ENCODE data around the gene VILL.
A peak's percentile ranks its signal among the peaks of the same experiment; 100 is the strongest.
"Not testable (repeated sequence)": the region's sequence is repeated elsewhere in the genome, so short reads cannot be mapped to it uniquely, and the experiment has no call there.

VILL gene

DNA sequence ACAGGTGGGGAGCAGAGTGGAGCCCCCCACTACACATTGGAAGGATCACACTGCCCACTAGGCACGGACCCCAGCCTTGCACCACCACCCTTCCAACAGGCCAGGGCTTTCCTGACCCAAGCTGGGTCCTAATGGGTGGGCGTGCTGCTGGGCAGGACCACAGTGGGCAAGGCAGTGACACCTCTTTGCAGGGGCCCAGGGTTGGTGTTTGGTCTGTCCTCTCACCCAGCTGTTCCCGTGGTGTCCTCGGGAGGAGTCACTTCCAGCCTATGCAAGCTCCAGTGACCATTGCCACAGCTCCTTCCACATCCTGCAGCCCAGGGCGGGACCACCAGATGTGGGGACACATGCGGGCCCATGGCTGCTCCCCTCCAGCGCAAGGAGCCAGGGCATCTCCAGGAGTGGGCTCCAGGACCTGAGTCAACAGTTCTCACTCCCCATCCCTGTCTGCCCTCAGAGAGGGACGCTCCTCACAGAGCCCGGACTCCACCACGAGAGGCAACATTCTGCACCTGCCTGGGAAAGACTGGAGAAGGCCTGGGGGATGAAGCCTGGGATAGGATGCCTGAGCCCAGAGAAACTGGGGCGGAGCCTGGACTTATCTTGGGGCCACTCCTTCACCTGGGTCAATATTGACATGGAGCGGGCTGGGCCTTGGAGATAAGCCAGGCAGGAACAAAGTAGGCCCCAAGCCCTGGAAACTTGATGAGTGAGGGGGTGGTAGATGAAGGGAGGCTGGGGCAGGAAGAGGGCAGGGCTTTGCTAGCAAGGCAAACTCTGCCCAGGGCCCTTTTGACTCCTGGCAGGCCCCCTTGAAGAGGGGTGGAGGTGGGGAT lies 3.9 kb upstream of the VILL start:
- DNase-seq, result no peak

DNA sequence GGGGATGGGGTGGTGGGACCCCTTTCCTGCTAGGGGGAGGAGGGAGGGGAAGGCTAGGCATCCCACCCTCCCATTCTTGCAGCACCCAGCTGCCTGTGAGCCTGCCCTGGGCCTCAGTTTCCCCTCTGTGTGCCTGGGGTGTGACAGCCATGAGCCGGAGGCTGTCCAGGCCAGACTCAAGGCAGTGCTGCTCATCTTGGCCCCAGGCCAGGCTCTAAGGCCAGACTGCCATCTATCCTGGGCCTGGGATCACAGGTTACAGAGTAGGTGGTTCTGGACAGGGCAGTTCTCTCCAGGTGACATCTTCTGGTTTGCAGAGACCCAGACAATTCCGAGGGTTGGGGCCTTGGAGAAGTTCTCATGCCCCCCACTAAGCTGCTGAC lies 3.3 kb upstream of the VILL start:
- DNase-seq, result no peak

DNA sequence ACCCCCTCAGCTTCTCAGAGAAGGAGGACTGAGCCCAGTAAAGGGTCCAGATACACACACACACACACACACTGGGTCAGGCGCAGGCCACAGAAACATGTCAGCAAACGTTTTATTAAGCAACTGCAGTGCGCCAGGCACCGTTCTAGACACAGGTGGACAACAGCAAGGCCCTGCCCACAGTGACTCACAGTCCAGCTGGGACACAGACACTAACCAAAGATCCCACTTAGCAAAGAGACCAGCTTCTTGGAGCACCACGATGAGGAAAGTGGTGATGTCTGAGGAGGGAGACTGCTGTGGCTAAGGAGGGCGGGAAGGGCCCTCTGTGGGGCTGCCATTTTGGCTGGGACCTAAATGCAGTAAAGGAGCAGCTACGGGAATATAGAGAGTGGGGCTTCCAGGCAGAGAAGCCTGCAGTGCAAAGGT lies 2.8 kb upstream of the VILL start:
- DNase-seq, result no peak

DNA sequence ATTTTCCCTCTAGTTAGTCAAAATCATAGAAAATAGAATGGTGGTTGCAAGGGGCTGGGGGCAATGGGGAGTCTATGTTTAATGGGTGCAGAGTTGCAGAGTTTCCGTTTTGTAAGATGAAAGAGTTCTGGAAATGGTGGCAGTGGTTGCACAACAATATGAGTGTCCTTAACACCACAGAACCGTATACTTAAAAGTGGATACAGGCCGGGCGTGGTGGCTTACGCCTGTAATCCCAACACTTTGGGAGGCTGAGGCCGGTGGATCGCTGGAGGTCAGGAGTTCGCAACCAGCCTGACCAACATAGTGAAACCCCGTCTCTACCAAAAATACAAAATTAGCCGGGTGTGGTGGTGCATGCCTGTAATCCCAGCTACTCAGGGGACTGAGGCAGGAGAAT lies 2.2 kb upstream of the VILL start:
- DNase-seq, result not testable (repeated sequence)

DNA sequence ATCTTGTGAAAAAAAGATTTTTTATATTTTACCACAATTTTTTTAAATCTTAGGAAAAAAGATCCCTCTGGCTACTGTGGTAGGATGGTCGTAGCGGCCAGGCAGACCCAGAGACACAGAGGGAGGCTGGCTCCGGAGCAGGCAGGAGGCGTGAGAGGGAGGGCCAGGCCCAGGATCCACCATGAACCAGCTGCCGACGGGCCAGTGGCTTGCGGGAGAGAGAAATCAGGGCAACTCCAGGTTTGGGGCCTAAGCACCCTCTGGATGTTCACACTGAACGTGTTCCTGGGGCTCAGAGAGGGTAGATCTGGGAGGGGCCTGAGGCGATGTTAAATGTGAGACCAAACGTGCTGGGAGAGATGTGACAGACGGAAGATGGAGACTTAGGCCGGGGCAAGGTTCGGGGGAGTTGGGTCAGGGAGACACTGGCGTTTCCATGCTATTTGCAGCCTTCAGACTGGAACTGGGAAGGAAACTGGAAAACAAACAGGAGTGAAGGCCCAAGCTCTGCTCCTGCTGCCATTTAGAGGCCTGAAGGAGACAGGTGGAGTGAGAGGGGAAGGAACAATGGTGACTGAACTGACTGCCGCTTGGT lies 1.6 kb upstream of the VILL start:
- no peak for DNase-seq

DNA sequence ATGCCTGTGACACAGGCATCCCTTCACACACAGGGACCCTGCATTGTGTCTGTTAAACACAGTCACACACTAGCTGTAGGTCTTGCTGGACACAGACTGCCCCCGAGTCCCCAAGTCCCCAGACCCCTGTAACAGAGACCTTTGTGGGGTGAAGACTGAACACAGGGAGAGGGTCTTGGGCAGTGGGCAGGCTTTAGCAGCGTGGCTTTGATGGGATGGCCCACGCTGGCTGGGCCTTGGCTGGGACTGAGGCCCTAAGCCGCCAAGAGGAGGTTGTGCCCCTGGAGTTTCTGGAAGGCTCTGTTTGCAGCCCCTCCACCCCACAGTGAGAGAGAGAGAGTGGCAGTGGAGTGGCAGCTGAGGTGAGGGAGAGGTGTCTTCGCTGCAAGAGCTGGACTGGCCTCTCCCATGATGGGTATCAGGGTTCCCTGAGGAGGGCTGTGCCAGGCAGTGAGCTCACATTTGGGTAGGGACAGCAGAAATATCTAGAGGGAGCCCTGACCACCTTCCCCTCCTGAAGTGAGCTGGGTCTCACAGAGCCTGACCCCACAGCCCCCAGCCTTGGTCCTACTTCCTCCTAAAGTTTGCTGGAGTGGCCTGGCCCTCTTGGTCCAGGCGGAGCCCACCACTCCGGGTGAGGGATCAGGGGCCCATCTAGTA lies 635 bp upstream of the VILL start:
- DNase-seq, result no peak

DNA sequence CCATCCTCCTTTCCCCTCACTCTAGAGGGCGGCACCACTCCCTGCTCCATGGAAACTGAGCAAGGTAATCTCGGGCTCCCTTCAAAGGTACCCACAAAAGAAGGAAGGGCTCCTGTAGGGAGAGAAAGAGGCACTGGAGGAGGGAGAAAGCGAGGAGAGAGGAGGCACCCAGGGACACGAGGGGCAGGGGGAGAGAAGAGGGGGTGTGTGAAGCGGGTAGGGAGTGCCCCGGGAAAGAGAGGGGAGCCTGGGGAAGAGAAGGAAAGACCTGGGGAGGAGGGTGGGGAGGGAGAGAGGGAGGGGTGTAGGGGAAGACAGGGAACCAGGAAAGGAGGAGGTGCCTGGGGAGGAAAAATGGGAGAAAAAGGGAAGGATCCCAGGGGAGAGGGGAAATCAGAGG lies 523 bp downstream of the VILL start:
- DNase-seq, result no peak

DNA sequence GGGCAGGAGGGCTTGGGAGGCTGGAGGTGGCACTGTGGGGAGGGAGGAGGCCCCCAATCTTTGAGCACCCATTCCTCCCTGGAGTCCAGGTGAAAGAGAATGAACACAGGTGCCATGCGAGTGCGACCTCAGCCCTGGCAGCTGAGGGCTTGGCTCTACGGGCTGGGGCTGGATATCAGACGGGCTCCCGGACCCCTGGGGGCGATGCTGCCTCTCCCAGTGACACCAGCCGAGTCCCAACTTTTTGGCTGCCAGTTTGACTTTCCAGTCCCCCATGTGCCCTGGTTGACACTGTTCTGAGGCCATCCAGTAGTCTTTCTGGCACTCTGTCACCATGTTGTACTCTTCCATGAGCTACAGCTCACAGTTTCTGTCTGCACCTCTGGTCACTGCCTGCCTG lies 1.2 kb downstream of the VILL start:
- no peak for DNase-seq

DNA sequence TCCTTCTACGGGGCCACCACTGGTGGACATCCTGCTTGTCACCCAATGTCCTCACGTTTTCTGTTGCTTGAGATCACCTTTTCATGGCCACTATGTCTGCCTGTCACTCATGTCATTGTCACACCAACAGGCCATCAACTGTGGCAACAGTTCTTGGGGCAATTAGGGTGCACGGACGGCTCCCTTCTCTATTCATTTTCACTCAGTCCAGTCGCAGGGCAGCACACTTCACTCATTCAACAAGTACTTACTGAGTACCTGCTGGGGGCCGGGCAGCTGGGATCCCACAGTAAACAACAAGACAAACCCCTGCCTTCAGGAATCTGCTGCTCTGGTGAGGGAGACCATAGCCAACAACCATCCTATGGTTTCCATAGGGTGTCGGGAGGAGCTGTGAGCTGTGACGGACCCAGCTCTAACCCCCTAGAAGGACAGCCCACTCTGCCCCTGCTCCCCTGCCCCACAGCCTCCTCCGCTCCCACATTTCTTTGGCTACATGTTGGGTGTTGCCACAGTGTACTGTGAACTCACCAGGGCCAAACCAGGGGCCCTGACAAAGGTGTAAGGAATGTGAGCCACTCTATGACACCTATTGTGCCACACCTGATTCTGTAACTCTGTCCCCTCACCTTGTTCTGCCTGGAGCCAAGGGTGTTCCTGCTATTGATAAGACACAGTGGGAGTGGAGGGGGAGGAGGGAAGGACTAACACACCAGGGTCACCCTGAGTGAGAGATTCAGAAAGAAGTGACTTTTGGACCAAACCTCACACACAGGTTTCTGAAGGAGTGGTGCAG lies 1.9 kb downstream of the VILL start:
- DNase-seq, result no peak

DNA sequence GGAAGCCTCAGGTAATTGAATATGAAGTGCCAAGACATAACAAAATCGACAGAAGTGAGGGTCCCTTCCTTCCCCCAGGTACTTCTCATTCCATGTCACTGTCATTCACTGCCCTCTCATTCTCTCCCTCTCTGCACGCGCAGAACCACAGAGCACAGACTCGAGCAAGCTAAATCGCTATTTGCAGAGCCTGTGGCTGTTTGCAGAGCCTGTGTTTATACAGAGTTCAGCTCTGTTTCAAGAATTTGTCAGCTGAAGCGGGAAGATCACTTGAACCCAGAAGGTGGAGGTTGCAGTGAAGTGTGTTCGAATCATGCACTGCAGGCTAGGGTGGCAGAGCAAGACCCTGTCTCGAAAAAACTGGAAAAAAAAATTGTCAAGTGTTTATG lies 2.5 kb downstream of the VILL start:
- DNase-seq, result no peak

DNA sequence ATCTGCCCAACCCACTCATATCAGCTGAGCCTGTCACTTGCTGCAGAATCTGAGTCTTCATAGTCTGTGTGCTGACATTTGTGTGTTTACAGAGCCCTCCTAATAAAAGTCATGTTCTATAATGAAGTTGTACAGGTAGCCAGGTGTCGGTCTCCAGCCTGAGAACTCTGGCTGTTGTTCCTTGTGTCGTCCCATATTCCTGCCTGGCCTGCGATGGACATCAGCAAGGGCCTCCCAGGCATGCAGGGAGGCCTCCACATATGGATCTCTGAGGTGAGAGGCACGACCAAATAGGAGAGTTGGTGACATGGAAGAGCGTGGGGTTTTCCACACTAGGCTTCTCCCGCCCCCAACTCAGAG lies 2.9 kb downstream of the VILL start:
- no peak for DNase-seq

DNA sequence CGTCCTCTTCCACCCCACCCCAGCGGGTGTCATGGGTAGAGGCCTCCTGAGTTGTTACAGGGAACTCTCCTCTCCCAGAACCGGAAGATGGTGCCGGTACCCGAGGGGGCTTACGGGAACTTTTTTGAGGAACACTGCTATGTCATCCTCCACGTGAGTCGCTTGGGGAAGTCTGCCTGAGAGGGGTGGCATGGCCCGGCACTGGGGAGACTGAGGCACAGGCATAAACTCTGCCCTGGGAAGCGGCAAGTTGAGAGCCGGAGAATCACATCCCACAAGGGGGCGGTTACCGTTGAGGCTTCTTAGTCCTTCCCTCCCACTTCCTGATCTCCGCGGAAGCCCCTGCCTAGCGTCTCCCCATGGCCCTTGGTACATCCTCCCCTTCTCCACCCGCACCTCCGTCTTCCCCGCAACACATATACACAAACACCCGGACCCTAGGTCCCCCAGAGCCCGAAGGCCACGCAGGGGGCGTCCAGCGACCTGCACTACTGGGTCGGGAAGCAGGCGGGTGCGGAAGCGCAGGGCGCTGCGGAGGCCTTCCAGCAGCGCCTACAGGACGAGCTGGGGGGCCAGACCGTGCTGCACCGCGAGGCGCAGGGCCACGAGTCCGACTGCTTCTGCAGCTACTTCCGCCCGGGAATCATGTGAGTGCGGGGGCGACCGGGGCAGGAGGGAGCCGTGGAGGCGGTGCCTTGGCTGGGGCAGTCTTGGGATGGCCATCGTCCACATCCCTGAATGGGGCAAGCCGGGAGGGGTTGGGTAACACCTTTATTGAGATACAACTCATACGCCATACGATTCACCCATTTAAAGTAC lies 3.4 kb downstream of the VILL start:
- DNase-seq, result peak; percentile 80

DNA sequence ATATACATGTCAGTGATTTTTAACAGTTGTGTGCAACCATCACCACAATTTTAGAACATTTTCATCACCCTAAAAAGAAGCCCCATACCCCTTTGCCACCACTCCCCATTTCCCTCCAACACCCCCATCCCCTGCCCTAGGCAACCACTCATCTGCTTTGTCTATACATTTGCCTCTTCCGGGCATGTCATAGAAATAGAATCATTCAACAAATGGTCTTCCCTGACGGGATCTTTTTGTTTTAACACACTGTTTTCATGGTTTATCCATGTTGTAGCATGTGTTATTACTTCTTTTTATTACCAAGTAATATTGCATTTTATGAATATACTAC lies 4.0 kb downstream of the VILL start:
- DNase-seq, result no peak

DNA sequence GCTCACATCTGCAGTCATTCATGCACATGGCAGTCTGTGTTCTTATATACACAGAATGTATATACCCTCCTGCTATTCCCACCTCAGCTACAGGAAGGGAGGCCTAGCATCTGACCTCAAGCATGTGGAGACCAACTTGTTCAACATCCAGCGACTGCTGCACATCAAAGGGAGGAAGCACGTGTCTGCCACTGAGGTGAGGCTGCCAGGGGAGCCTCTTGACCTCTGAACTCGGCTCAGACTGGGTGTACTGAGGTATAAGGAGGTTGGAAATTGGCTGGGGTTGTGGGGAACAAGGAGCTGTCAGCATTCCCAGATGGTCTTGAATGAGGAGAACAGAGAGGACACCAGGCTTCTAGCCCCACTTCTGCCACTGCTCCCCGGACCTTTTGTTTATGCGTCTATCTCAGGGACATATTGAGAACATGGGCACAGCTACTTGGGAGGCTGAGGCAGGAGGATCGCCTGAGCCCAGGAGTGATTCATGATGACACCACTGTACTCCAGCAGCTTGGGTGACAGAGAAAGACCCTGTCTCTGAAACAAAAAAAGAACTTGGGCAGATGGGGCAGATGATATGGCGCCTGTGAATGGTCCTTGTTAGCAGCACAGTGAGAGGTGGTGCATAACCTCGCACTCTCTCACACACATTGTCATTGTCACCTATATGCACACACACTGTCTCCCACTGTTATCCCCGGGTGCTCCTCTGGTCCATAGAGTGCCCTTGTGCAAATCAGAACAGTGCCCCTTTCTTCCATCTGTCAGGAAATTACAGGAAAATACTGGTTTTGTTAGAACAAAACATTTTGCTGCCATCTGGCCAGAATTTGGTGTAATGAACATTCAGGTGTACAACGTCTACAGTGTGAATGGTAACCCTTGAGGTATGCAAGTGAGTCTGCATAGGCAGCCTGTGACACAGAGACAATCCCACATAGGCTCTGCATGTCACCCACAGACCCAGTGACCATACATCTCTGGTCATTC lies 5.4 kb downstream of the VILL start:
- no peak for DNase-seq

DNA sequence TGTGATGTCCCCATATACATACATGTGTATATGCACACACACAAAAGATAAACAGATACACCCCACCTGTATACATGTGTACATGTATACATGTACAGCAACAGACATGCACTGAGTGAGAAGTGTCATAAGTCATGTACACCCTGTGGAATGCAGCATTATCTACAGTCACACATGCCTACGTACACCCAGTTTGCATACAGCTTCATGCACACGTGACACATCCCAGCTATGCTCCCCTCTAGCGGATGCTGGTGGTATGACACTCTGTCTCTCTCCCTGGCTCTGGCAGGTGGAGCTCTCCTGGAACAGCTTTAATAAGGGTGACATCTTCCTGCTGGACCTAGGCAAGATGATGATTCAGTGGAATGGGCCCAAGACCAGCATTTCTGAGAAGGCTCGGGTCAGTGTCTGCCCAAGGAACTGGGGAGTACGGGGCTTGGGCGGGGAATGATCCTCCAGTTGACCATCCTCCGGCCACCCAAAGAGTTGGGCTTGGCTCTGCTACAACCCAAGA lies 6.3 kb downstream of the VILL start:
- DNase-seq, result peak; percentile 75

DNA sequence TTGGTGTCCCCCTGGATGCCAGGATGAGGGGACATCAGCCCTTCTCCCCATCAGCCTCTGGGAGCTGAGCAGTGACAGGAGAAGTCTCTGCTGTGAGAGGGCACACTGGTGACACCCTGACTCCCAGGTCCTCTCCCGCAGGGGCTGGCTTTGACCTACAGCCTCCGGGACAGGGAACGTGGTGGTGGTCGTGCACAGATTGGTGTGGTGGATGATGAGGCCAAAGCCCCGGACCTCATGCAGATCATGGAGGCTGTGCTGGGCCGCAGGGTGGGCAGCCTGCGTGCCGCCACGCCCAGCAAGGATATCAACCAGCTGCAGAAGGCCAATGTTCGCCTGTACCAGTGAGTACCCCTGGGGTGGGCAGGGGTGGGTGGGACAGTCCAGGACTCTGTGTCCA lies 6.8 kb downstream of the VILL start:
- no peak for DNase-seq

DNA sequence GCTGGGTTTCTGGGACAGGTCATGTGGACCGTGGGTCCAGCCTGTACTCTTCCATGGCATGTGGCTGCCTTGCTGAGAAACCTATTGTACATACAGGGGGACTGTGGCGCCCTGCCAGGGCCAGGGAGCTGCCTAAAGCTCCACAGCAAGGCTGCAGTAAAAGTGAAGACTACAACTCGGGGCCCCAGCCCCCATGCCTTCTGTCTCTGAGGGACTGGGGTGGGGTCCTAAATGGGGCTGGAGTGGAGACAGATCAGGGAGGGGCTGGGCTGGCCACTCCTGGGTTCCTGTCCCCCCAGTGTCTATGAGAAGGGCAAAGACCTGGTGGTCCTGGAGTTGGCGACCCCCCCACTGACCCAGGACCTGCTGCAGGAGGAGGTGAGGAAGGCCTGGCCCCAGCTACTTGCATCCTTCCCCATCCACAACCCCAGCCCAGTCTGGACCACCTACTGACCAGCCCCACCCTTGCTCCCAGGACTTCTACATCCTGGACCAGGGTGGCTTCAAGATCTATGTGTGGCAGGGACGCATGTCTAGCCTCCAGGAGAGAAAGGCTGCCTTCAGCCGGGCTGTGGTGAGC lies 7.3 kb downstream of the VILL start:
- DNase-seq, result no peak

DNA sequence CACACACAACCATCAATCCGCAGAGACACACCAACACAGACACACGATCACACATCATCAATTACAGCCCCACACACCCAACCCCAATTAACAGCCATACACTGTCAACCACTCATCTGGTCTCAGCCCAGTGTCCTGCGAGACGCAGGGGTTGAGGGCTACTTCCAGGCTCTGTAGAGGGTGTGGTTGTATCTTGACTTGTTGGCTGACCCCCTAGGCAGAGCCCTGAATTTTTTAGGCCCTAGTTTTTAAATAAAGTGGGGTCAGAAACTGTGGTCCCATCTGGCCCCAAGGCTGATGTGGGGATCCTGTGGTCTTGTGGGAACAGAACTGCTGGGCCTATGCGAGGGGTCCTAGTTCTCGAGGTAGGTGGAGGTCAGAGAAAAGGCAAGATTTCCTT lies 9.2 kb downstream of the VILL start:
- DNase-seq, result no peak

DNA sequence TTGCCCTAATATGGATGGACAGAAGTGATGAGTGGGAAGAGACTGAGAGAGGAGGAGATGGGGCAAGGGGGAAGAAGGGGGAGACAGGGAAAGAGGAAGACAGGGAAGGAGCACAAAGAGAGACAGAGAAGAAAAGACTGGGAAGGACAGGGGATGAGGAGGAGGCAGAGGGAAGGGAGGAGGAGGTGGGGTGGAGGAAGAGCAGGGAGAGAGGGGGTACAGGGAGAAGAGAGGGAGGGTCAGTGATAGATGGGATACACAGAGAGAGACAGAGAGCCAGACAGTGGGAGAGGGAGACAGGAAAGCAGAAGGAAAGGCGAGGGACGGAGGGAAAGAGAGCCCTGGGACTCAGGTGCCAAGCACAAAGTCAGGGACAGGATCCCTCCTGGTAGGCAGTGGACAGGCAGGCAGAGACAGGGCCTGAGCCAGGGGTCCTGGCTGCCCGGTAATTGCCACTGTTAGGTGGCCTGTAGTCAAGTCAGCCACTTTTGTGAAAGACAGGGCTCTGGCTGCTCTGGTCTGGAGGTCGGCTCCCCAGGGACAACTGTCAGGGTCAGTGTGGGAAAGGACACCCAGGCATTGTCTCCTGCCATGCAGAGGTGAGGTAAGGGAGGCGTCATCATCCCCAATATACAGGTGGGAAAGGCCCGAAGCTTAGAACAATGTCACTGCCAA lies 9.8 kb downstream of the VILL start:
- DNase-seq, result no peak

DNA sequence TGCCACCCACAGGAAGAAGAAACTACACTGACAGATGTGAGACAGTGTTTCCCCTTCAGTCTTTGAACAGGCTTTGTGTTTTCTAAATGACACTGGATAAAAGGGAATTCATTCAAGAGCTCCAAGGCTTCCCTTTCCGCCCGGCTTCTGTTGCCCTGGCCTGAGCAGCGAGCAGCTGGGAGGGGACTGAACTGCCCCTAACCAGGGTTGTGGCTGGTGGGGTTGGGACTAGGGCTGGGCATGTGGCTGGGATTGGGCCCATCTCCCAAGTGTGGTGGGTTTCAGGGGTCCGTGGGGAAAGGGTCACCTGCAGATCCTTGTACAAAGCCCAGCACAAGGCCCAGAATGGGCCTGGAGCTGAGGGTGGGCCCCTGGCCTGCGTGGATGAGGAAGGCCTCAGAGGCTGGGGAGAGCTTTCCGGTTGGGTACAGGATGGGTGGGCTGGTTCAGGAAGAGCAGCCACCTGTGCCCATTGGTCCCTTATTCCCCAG lies 10.4 kb downstream of the VILL start:
- DNase-seq, result no peak
